Activated T-cell treated with anti-CD3 and anti-CD28 coated beads, Interleukin-2, amount 50 U/mL, for 4 hours (primary cell): ENCODE data around the gene LCAT. TPM values are rescaled to one million over a fixed set of nuclear protein-coding genes. Genes with fewer than 3 reads are reported as not detected.

Experiments
- ATAC-seq, 2 donors: fragments of 200-7000 bp; cut with Tn5 transposase; one replicate each; pipeline ENCODE4 v1.10.0; 2021
- DNase-seq: peaks from one replicate; pipeline ENCODE4 v3.0.0-alpha.2; 2020
- H3K27me3 Mint-ChIP-seq: one replicate; pipeline ENCODE4 v1.8.0; 2021; ENCODE audit warnings: low read depth, mixed read lengths
- H3K36me3 Mint-ChIP-seq: one replicate; pipeline ENCODE4 v1.8.0; 2022; ENCODE audit warnings: mixed read lengths; ENCODE audit not compliant: insufficient read depth
- H3K4me1 Mint-ChIP-seq: one replicate; pipeline ENCODE4 v1.8.0; 2021; ENCODE audit warnings: low read depth, mixed read lengths
- H3K4me3 Mint-ChIP-seq: one replicate; pipeline ENCODE4 v1.8.0; 2021; ENCODE audit warnings: mild to moderate bottlenecking, moderate library complexity, mixed read lengths
- H3K9me3 Mint-ChIP-seq: one replicate; pipeline ENCODE4 v1.8.0; 2021; ENCODE audit warnings: mixed read lengths
- total RNA-seq, 3 donors: library from RNA; stranded (reverse); gene quantifications; one replicate each; pipeline ENCODE4 v1.2.1, GENCODE V29; 2021

LCAT gene
- total RNA-seq, 3 donors from 2014 or later: 8.0 to 9.1 (median 8.1) TPM

GRCh38 chr16:67907397-67908180 lies 36.3 kb downstream of the LCAT start:
- DNase-seq (no peak), ATAC-seq (no peak)
- Mint-ChIP-seq H3K36me3 (peaks cover 14% of the 10 kb centered on the region), H3K4me3 (no peak overlapping the region), H3K9me3 (no peaks in the 10 kb centered on the region), H3K27me3 (no peaks in the 10 kb centered on the region), H3K4me1 (peaks cover 9% of the 10 kb centered on the region)

GRCh38 chr16:67902831-67903230 lies 41.1 kb downstream of the LCAT start:
- Mint-ChIP-seq H3K9me3 (no peaks in the 10 kb centered on the region), H3K4me1 (peaks cover 7% of the 10 kb centered on the region), H3K36me3 (peaks cover 4% of the 10 kb centered on the region), H3K27me3 (no peaks in the 10 kb centered on the region), H3K4me3 (no peak overlapping the region)
- ATAC-seq (no peak), DNase-seq (no peak)

GRCh38 chr16:67901734-67902133 lies 42.2 kb downstream of the LCAT start:
- no peak overlapping the region for H3K4me3 Mint-ChIP-seq
- no peaks in the 10 kb centered on the region for H3K9me3 Mint-ChIP-seq
- DNase-seq: no peak
- H3K27me3 Mint-ChIP-seq: no peaks in the 10 kb centered on the region
- no peak for ATAC-seq
- H3K36me3 Mint-ChIP-seq: peaks cover 4% of the 10 kb centered on the region
- peaks cover 16% of the 10 kb centered on the region for H3K4me1 Mint-ChIP-seq

GRCh38 chr16:67897231-67897630 lies 46.7 kb downstream of the LCAT start:
- Mint-ChIP-seq H3K4me1 (peaks cover 40% of the 10 kb centered on the region), H3K4me3 (no peak overlapping the region), H3K9me3 (no peaks in the 10 kb centered on the region), H3K36me3 (no peaks in the 10 kb centered on the region), H3K27me3 (no peaks in the 10 kb centered on the region)
- DNase-seq: no peak
- ATAC-seq: no peak

- no peaks in the 10 kb centered on the region for H3K27me3 Mint-ChIP-seq
These were observed 50.0 kb downstream of the LCAT start for GRCh38 chr16:67893743-67894399.

GRCh38 chr16:67892899-67893742 lies 50.8 kb downstream of the LCAT start, which contains the start of gene PSKH1:
PSKH1 (plus strand) TSS chr16:67893254; CDS start chr16:67908750, 15,496 bp downstream.
- Mint-ChIP-seq H3K9me3 (no peaks in the 10 kb centered on the region), H3K36me3 (no peaks in the 10 kb centered on the region), H3K27me3 (no peaks in the 10 kb centered on the region), H3K4me1 (peaks cover 36% of the 10 kb centered on the region), H3K4me3 (peak within 1 kb of the TSS; percentile 97)
- DNase-seq: peak; percentile 89
- peak; percentile 98 for ATAC-seq

More at GRCh38 chr16:67893743-67894399, 50.0 kb downstream of the LCAT start:
- ATAC-seq (no peak), DNase-seq (no peak)
- Mint-ChIP-seq H3K36me3 (no peaks in the 10 kb centered on the region), H3K9me3 (no peaks in the 10 kb centered on the region), H3K4me1 (peaks cover 38% of the 10 kb centered on the region), H3K4me3 (peak overlapping the region; percentile 97)

- H3K27me3 Mint-ChIP-seq: no peaks in the 10 kb centered on the region
- H3K4me1 Mint-ChIP-seq: peaks cover 34% of the 10 kb centered on the region
- H3K36me3 Mint-ChIP-seq: no peaks in the 10 kb centered on the region
- no peak for ATAC-seq
- no peaks in the 10 kb centered on the region for H3K9me3 Mint-ChIP-seq
- DNase-seq: no peak
- peak overlapping the region; percentile 83 for H3K4me3 Mint-ChIP-seq
These were observed 51.5 kb downstream of the LCAT start for GRCh38 chr16:67892375-67892774.

Other genes starting within 250 kb of the LCAT start
- 10 to 100 TPM; 17.3 to 22.0 (median 20.2) TPM for gene GFOD2, start 224.8 kb downstream of the LCAT start, total RNA-seq
- 10 to 100 TPM; 17.2 to 17.9 (median 17.8) TPM for gene RANBP10, start 137.6 kb downstream of the LCAT start, total RNA-seq
- gene TSNAXIP1, start 137.2 kb downstream of the LCAT start, total RNA-seq: 1 to 10 TPM in 2 of 3 donors, under 1 TPM in 1; 0.79 to 1.4 (median 1.3) TPM
- 10 to 100 TPM; 42.1 to 51.4 (median 43.1) TPM for gene THAP11, start 101.8 kb downstream of the LCAT start, total RNA-seq
- gene NUTF2, start 97.2 kb downstream of the LCAT start, total RNA-seq: 100 to 1,000 TPM; 170 to 182 (median 182) TPM
- gene CENPT, start 96.4 kb downstream of the LCAT start, total RNA-seq: 10 to 100 TPM; 40.4 to 52.0 (median 46.3) TPM
- gene EDC4, start 71.1 kb downstream of the LCAT start, total RNA-seq: 100 to 1,000 TPM; 114 to 124 (median 120) TPM
- not detected for gene NRN1L, start 59.2 kb downstream of the LCAT start, total RNA-seq
- gene PSKH1, start 50.9 kb downstream of the LCAT start, total RNA-seq: 10 to 100 TPM; 10.4 to 14.6 (median 10.9) TPM
- gene CTRL, start 12.3 kb downstream of the LCAT start, total RNA-seq: 10 to 100 TPM in 1 of 3 donors, 1 to 10 TPM in 2; 7.8 to 10.4 (median 8.8) TPM
- gene PSMB10, start 7.3 kb downstream of the LCAT start, total RNA-seq: 100 to 1,000 TPM; 223 to 262 (median 249) TPM
- gene SLC12A4, start 24.5 kb upstream of the LCAT start, total RNA-seq: 10 to 100 TPM; 18.5 to 20.5 (median 19.6) TPM
- under 1 TPM in 2 of 3 donors, not detected in 1; 0.11 to 0.33 TPM for gene DPEP3, start 36.4 kb upstream of the LCAT start, total RNA-seq
- under 1 TPM; 0.47 to 0.81 (median 0.71) TPM for gene DPEP2, start 55.4 kb upstream of the LCAT start, total RNA-seq
- gene DPEP2NB, start 71.8 kb upstream of the LCAT start, total RNA-seq: not detected
- gene DDX28, start 79.1 kb upstream of the LCAT start, total RNA-seq: 10 to 100 TPM; 34.9 to 40.3 (median 39.1) TPM
- gene DUS2, start 79.2 kb upstream of the LCAT start, total RNA-seq: 10 to 100 TPM; 35.9 to 37.4 (median 37.1) TPM
- gene NFATC3, start 141.2 kb upstream of the LCAT start, total RNA-seq: 10 to 100 TPM; 64.8 to 72.3 (median 65.3) TPM